ENCODE results near the gene ELL. TPM values are rescaled to one million over a fixed set of nuclear protein-coding genes. Genes with fewer than 3 reads are reported as not detected.

The ELL gene
- total RNA-seq, 4 donors from 2014 or later: 4.1 to 43.5 (median 21.7) TPM

DNA sequence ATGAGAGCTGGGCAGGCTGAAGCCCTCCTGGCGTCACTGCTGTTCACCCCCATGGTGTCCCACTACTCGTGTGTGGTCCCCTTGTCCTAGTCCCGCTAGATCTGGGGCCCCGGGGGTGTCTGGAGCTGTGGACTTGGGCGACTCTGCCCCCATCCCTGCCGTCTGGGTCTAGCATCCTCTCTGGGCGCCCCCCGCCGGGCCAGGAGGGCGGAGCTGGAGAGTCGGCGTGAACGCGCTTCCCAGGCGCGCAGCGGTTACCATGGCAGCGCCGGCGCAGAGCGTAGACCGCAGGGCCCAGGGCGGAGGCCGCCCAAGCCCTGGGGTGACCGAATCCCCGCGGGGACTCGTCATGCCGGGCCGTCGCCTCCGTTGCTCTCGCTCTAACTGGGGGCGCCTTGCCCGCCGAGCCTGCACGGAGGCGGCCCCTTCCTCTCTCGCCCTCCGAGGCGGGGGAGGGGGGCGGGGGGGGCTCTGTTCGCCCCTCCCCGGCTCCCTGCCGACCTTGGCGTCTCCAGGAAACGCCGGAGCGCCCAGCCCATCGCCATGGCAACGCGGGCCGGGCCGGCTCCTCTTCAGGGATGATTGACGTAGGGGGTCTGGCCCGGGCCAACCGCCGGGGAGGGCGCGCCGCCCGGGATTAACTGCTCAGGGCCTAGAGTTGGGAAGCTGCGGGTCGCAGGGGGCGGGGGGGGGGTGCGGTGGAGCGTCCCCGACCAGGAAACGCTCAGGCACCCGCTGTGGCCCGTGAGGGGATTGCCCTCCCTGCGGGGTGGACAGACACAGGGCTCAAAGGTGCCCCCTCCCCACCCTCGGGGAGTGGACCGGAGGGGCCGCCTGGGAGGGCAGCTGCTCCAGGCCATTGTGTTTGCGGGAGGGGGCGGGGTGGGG, 92.8 kb downstream of the ELL start:
- intact Hi-C loops (cut with DNase I; ENCODE audit: low total_unique reads): no loop called here
- H3K4me1 ChIP-seq: peaks cover 0 to 26% of the 10 kb centered on the region in 2 donors
- H3K27me3 ChIP-seq: no peaks in the 10 kb centered on the region
- H3K36me3 ChIP-seq: no peaks in the 10 kb centered on the region
- H3K27ac ChIP-seq: peak overlapping the region; percentile 78 to 85
- DNase-seq: peak; percentile 72 to 81
- peak overlapping the region; percentile 34 to 39 for H3K4me3 ChIP-seq
- H3K9me3 ChIP-seq: no peaks in the 10 kb centered on the region
- peak in 1 of 2 donors; percentile 22 for TF ChIP-seq POLR2A (IDR thresholded peaks at IDR 0.05)
- TF ChIP-seq, protein P1, sequence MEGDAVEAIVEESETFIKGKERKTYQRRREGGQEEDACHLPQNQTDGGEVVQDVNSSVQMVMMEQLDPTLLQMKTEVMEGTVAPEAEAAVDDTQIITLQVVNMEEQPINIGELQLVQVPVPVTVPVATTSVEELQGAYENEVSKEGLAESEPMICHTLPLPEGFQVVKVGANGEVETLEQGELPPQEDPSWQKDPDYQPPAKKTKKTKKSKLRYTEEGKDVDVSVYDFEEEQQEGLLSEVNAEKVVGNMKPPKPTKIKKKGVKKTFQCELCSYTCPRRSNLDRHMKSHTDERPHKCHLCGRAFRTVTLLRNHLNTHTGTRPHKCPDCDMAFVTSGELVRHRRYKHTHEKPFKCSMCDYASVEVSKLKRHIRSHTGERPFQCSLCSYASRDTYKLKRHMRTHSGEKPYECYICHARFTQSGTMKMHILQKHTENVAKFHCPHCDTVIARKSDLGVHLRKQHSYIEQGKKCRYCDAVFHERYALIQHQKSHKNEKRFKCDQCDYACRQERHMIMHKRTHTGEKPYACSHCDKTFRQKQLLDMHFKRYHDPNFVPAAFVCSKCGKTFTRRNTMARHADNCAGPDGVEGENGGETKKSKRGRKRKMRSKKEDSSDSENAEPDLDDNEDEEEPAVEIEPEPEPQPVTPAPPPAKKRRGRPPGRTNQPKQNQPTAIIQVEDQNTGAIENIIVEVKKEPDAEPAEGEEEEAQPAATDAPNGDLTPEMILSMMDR (IDR thresholded peaks at IDR 0.05): no peak

DNA sequence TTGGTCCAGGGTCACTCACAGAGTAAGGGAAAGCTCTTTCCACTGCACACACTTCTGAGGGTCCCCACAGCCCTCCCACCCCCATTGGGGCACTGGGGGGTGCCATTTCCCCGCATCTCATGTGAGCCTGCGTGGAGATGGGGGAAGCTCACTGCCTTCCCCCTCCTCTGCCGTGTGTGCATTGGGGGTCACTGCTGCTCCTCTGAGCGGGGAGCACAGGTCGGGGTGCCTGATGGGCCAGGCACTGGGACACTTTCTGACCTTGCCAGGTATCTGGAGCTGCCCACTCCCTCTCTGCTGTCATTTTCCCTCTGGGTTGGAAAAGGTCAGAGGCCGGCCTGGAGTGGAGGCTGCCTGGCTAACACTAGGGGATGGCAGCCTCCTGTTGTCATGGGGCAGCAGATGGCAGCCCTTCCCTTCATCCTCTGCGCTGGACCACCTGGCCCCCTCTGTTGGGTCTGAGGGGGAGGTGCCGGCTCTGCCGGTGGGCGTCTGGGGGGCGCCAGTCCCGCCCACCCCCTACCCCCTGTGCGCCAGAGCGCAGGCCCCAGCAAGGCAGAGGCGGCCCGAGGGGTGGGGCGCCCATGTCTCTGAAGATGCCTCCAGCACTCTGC, 93.6 kb downstream of the ELL start:
- peak overlapping the region; percentile 78 to 85 for H3K27ac ChIP-seq

DNA sequence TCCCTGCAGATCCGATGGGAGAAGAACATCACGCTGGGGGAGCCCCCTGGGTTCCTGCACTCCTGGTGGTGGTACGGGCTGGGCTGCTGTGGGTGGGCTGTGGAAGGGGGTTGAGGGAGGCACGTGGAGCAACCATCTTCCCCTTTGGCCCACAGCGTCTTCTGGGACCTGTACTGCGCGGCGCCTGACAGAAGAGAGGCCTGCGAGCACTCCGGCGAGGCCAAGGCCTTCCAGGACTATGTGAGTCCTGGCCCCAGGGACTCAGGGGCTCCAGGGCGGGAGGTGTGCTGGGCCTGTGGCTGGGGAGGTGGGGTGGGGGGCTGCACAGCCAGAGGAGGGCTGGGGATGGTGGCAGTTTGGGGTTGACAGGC, 94.1 kb downstream of the ELL start:
- peak overlapping the region in 1 of 2 donors; percentile 80 for H3K27ac ChIP-seq

More for the DNA sequence above, 93.6 kb downstream of the ELL start:
- Histone ChIP-seq H3K4me1 (peaks cover 0 to 26% of the 10 kb centered on the region in 2 donors), H3K4me3 (no peak overlapping the region), H3K36me3 (no peaks in the 10 kb centered on the region), H3K27me3 (no peaks in the 10 kb centered on the region), H3K9me3 (no peaks in the 10 kb centered on the region)
- TF ChIP-seq POLR2A (IDR thresholded peaks at IDR 0.05): no peak
- TF ChIP-seq, protein P1 (IDR thresholded peaks at IDR 0.05): no peak
- no peak for DNase-seq
- intact Hi-C loops (cut with DNase I; ENCODE audit: low total_unique reads): no loop called here

DNA sequence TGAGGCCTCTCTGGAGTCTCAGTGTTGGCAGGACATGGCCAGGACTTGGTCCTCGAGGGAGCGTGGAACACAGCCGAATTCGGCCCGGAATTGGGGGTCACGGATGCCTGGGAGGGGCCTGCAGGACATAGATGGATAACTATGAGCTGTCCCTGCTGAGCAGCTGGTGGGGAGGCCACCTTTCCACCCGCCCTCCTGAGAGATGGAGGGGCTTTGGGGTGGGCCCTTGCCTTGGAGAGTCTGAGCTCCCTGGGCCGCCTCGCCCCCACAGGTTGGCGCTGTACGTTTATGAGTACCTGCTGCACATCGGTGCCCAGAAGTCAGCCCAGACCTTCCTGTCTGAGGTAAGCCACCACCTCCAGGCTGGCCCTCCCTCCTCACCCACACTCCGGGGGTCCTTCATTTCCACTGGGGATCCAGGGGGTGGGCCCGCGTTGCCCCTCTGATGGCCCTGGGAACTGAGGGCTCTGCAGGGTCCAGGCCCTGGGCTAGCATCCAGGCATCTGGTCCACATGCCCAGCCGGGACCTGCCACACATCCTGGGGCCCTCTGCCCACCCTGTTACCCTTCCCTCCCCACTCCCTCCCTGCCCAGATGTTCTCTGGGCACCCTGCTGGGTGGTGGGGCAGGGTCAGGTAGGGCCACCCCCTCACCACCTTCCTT, 94.7 kb downstream of the ELL start:
- Histone ChIP-seq H3K36me3 (no peaks in the 10 kb centered on the region), H3K9me3 (no peaks in the 10 kb centered on the region), H3K27me3 (no peaks in the 10 kb centered on the region), H3K4me1 (peaks cover 0 to 24% of the 10 kb centered on the region in 2 donors), H3K4me3 (no peak overlapping the region), H3K27ac (peak overlapping the region; percentile 80 to 86)
- DNase-seq: no peak
- intact Hi-C loops (cut with DNase I; ENCODE audit: low total_unique reads): no loop called here
- TF ChIP-seq, protein P1 (IDR thresholded peaks at IDR 0.05): no peak

More for the DNA sequence above, 94.1 kb downstream of the ELL start:
- TF ChIP-seq, protein P1 (IDR thresholded peaks at IDR 0.05): no peak
- TF ChIP-seq POLR2A (IDR thresholded peaks at IDR 0.05): no peak
- intact Hi-C loops (cut with DNase I; ENCODE audit: low total_unique reads): no loop called here
- Histone ChIP-seq H3K27me3 (no peaks in the 10 kb centered on the region), H3K36me3 (no peaks in the 10 kb centered on the region), H3K9me3 (no peaks in the 10 kb centered on the region), H3K4me1 (peaks cover 0 to 26% of the 10 kb centered on the region in 2 donors), H3K4me3 (no peak overlapping the region)
- DNase-seq: no peak
